H1 (cell line): ENCODE measurements around the gene IL1RAPL1. TPM values are rescaled to one million over a fixed set of nuclear protein-coding genes. Genes with fewer than 3 reads are reported as not detected.

Source experiments
- RAD21 ChIP-seq, 2 experiments: IDR thresholded peaks in 1 of 2; conservative IDR thresholded peaks in 1 of 2; 2 replicates each; pipeline ENCODE4 v1.6.1; 2011; ENCODE audit warnings: low read depth in 2 of 2, low read length in 2 of 2, improper control_type of control experiment in 1 of 2, inconsistent platforms in 1 of 2, mild to moderate bottlenecking in 1 of 2, moderate library complexity in 1 of 2
- polyA plus RNA-seq, 7 experiments: library from polyadenylated mRNA; depleted of rRNA in 3 of 7; stranded (reverse) in 5 of 7; unstranded in 2 of 7; fragments of >200 nt in 5 of 7; fragments of 200-250 nt in 2 of 7; gene quantifications; 1 replicate in 5 of 7; 2 replicates in 1 of 7; 4 replicates in 1 of 7; pipeline versions ENCODE4 v1.2.1 to v1.2.3, GENCODE V29; 2011 to 2013; ENCODE audit warnings: missing spikeins in 2 of 7, mixed read lengths in 2 of 7
- total RNA-seq: library from RNA; stranded (reverse); fragmentation: NEBNext Ultra II Directional; extraction: Animal tissue kit (Norgen Biotek cat#: 25700); gene quantifications from 2 replicates; pipeline ENCODE4 v1.2.1, GENCODE V29; 2021

IL1RAPL1 gene
- total and polyA plus RNA-seq, 2 of the 8 experiments (the other 6 are each of a cell fraction or from before 2014, with no cell fraction given): 0.11 to 0.35 TPM

DNA sequence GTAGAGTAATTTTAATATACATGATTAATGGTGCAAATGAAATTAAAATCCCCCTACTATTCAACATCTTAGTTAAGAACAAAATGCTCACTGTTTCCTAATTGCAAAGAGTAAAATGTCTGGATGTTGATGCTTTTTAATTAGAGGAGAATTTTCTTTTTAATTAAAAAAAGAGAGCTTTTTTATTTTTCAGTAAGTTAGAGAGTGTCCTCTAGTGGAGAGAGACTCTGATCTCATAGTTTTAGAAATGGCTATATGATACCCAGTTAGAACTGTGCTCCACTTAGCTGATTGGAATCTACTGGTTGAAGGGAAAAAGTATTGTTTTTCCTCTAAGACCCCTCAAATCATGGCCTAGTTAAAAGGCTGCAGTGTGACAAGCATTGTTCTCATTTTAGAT lies 1316.1 kb downstream of the IL1RAPL1 start (continued):
- TF ChIP-seq RAD21 (IDR thresholded peaks at IDR 0.05 in 1 of 2, conservative IDR thresholded peaks at IDR 0.05 in 1 of 2; ENCODE audit: low read depth in 2 of 2, low read length in 2 of 2): peak in 1 of 2 experiments; percentile 28; a peak in 3 of 4 replicates
